ENCODE data around the gene LMNTD2. TPM values are rescaled to one million over a fixed set of nuclear protein-coding genes. Genes with fewer than 3 reads are reported as not detected.

The LMNTD2 gene
- total RNA-seq, 1 experiment from 2014 or later: 1.4 TPM

- CTCF ChIA-PET: no interaction called here
Observed at GRCh38 chr11:578276-579035, 17.9 kb upstream of the LMNTD2 start.

DNA sequence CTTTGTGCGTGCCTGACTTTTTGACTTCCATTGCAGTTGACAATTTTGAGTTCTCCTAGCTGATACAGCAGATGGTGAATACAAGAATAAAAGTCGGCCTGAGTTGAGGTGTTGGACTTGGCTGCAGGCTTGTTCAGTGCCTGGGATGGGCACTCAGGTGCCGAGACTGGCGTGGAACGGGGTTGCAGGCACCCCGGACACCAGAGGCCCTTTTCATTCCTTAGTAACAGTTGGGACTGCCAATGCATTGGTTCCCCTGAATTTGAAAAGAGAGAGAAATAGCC lies 17.0 kb upstream of the LMNTD2 start:
- peak overlapping the region; percentile 79 for H3K4me3 ChIP-seq (ENCODE audit: low read length)
- H3K27me3 ChIP-seq (ENCODE audit: low read length): no peaks in the 10 kb centered on the region
- H3K4me2 ChIP-seq (ENCODE audit: low read length): peak overlapping the region; percentile 90
- no peaks in the 10 kb centered on the region for H3F3A ChIP-seq (ENCODE audit: low read length, unreplicated experiment)
- ChIA-PET CTCF (no interaction called here), POLR2A (ENCODE audit: unreplicated experiment) (no interaction called here)
- no peak for ATAC-seq
- H3K9me3 ChIP-seq (ENCODE audit: low read length): no peaks in the 10 kb centered on the region
- peaks cover 24% of the 10 kb centered on the region for H3K4me1 ChIP-seq (ENCODE audit: insufficient read depth, low read length)
- peaks cover 70% of the 10 kb centered on the region for H3K79me2 ChIP-seq (ENCODE audit: low read length)
- H3K27ac ChIP-seq (ENCODE audit: low read length): no peak overlapping the region
- TF ChIP-seq EZH2 (IDR thresholded peaks at IDR 0.05; ENCODE audit: low read length, unreplicated experiment) (no peak), CTCF (conservative IDR thresholded peaks at IDR 0.05; ENCODE audit: low read depth, low read length) (no peak), EZH2phosphoT487 (IDR thresholded peaks at IDR 0.05; ENCODE audit: borderline replicate concordance, low read length) (no peak)
- H2AFZ ChIP-seq (ENCODE audit: low read length): no peak overlapping the region
- intact Hi-C loops (cut with micrococcal nuclease): loop anchor here (2.0 kb wide), 1 partner anchor 41 kb away; the partner anchor contains the start of gene LRRC56
- no peaks in the 10 kb centered on the region for H3K9me2 ChIP-seq (replicated peaks; ENCODE audit: low read length)
- H3K36me3 ChIP-seq (ENCODE audit: low read depth, low read length): peaks cover 8% of the 10 kb centered on the region; the same call in 1 of the 2 replicates
- BruUV-seq (replicated peaks): no TSS peak
- peaks cover 48% of the 10 kb centered on the region for H4K20me1 ChIP-seq (ENCODE audit: low read length)
- no peak for DNase-seq
- peak overlapping the region; percentile 98 for H3K9ac ChIP-seq (ENCODE audit: low read length)

More at GRCh38 chr11:578276-579035, 17.9 kb upstream of the LMNTD2 start:
- Histone ChIP-seq H4K20me1 (ENCODE audit: low read length) (peaks cover 50% of the 10 kb centered on the region), H3K4me3 (ENCODE audit: low read length) (peak overlapping the region; percentile 79), H3K9ac (ENCODE audit: low read length) (no peak overlapping the region), H3K36me3 (ENCODE audit: low read depth, low read length) (peaks cover 8% of the 10 kb centered on the region; the same call in 1 of the 2 replicates), H3K9me2 (replicated peaks; ENCODE audit: low read length) (no peaks in the 10 kb centered on the region), H3F3A (ENCODE audit: low read length, unreplicated experiment) (no peaks in the 10 kb centered on the region), H3K27ac (ENCODE audit: low read length) (no peak overlapping the region), H2AFZ (ENCODE audit: low read length) (no peak overlapping the region), H3K9me3 (ENCODE audit: low read length) (no peaks in the 10 kb centered on the region), H3K79me2 (ENCODE audit: low read length) (peaks cover 74% of the 10 kb centered on the region), H3K4me1 (ENCODE audit: insufficient read depth, low read length) (peaks cover 24% of the 10 kb centered on the region), H3K27me3 (ENCODE audit: low read length) (no peaks in the 10 kb centered on the region), H3K4me2 (ENCODE audit: low read length) (peak overlapping the region; percentile 90)
- DNase-seq (no peak), ATAC-seq (no peak)
- POLR2A ChIA-PET (ENCODE audit: unreplicated experiment): no interaction called here
- TF ChIP-seq CTCF (conservative IDR thresholded peaks at IDR 0.05; ENCODE audit: low read depth, low read length) (no peak), EZH2 (IDR thresholded peaks at IDR 0.05; ENCODE audit: low read length, unreplicated experiment) (no peak), EZH2phosphoT487 (IDR thresholded peaks at IDR 0.05; ENCODE audit: borderline replicate concordance, low read length) (no peak)
- intact Hi-C loops (cut with micrococcal nuclease): no loop called here
- BruUV-seq (replicated peaks): no TSS peak
